CD4-positive, alpha-beta T cell treated with Interleukin-6 at 100 ng/mL for 8 hours (primary cell): ENCODE data around the gene BTBD7.

Experiments used
- DNase-seq: peaks from one replicate; pipeline ENCODE4 v3.0.0-alpha.2; 2020; ENCODE audit warnings: mixed read lengths, low spot score

The BTBD7 gene

DNA sequence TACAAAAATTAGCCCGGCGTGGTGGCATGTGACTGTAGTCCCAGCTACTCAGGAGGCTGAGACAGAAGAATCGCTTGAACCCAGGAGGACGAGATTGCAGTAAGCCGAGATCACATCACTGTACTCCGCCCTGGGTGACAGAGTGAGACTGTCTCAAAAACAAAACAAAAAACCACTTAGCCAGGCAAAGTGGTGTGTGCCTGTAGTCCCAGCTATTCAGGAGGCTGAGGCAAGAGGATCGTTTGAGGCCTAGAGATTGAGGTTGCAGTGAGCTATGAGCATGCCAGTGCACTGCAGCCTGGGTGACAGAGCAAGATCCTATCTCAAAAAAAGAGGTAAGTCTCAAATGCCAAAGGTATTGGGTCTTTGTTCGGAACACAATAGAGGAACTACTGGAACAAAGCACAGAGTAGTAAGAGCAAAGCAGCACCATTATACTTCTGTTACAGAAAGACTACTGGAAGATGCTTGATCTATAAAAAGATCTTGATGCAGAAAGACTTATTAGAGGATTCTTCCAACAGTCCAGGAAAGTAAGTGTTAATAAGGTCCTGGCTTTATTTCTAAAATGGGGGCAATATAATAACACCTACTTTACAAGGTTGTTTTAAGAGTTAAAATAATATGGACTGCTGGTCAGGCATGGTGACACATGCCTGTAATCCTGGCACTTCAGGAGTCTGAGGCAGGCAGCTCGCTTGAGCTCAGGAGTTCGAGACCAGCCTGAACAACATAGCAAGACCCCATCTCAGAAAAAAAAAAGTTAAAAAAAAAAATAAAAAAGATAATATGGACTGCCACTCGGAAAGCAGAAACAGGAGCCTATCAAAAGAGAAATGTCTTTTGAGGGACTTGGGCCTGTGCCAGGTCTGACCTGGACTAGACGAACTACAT is 29.9 kb downstream of the BTBD7 start:
- DNase-seq = no peak

DNA sequence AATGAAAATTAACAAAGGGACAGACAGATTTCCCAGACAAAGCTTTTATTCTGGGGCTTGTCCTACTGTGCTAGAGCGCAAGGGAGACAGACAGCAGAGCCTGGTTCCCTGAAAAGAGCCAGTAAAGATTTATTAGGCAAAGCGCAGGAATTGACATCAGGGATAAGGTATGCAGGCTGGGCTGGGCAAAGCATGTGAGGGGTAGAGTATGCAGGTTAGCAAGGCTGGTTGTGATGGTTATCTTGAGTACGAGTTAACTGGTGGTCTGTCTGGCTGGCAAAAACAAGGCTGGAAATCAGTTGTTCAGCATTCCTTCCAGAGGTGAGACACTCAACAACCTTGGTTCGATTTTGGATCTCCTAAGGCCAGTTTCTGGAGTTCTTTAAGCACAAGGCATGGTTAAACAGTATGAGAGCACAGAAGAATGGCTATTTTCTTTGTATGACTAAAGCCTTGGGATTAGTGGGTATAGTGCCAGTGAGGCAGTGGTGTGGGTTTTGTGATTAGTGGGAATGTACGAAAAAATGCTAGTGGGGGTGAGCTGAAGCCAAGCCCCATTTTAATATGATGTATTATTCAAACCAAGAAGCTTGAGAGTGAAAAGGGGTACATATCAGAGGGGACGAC is 30.9 kb downstream of the BTBD7 start:
- DNase-seq = no peak

DNA sequence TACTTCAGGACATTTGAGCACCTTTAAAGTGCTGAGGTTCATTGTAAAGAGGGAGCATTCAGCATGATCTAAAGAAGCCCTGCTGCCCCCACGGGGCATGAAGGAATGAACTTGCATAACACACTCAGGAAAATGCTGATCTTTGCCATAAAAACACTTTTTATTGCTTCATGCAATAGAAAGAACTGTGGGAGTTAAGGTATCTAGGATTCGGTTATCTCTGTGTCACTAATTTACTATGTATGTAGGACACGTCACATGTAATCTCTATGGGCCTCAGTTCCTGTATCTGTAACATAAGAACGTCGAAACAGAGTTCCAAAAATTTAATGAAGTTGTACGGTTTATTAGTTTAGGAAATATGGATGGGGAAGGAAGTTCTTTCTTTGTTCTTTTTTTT is 33.0 kb downstream of the BTBD7 start:
- no peak for DNase-seq

GRCh38 chr14:93299416-93299815 is 33.4 kb downstream of the BTBD7 start:
- no peak for DNase-seq

DNA sequence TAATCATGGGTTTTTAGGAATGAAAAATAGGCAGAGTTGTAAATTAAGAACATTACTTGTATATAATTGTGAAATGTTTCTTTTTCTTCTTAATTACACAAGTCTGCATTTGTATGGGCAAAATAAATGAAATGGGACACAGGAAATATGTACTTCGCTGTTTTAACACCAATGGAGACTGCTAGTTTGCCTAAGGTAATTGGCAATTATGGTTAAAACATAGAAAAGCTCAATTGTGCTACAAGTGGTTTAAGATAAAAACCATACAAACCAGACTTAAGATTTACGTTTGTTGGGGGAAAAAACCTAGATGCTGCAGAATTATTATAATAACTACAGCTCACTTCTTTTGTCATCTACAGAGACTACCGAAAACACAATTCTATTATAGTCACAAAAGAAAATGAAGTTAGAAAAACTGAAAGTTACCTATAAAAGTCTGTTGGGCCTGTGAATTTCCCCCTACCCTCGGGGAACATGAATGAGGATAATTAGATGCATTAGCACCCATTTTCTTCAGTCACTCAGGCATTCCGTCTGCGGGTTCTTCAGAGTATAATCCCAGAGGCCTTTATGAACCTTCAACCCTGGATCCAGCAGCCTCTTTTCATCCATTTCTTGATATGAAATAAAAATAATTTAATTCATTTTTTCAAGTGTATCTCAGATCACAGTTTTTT is 37.2 kb downstream of the BTBD7 start:
- DNase-seq = no peak

- DNase-seq = no peak
These were observed 46.5 kb downstream of the BTBD7 start for GRCh38 chr14:93286212-93286890.

- DNase-seq = no peak
These were observed 47.8 kb downstream of the BTBD7 start for GRCh38 chr14:93285044-93285443.

GRCh38 chr14:93281937-93282336 is 50.9 kb downstream of the BTBD7 start:
- no peak for DNase-seq

GRCh38 chr14:93280743-93281142 is 52.1 kb downstream of the BTBD7 start:
- no peak for DNase-seq

DNA sequence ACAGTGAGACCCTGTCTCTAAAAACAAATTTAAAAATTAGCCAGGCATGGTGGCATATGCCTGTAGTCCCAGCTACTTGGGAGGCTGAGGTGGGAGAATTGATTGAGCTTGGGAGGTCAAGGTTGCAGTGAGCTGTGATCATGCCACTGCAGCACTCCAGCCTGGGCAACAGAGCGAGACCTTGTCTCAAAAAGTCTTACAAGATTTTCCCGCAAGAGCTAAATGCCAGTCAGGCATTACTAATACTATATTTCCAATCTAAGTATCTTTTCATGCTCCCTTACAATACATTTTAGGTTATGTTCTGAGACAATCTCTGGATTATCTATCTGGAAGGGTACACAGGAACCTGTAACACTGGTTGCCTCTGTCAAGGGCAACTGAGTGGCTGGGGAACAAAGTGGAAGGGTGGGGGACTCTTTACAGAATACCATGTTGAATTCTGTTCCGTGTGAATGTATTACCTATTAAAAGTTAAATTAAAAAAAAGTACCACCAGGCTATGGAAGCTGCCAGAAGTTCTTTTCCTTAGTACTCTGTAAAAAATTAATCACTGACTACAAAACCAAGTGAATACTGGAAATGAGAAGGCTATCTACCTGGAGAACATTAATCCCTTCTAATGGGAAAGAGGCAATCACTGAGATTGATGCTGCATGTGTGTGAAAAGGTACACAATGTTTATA is 56.7 kb downstream of the BTBD7 start:
- DNase-seq = no peak

DNA sequence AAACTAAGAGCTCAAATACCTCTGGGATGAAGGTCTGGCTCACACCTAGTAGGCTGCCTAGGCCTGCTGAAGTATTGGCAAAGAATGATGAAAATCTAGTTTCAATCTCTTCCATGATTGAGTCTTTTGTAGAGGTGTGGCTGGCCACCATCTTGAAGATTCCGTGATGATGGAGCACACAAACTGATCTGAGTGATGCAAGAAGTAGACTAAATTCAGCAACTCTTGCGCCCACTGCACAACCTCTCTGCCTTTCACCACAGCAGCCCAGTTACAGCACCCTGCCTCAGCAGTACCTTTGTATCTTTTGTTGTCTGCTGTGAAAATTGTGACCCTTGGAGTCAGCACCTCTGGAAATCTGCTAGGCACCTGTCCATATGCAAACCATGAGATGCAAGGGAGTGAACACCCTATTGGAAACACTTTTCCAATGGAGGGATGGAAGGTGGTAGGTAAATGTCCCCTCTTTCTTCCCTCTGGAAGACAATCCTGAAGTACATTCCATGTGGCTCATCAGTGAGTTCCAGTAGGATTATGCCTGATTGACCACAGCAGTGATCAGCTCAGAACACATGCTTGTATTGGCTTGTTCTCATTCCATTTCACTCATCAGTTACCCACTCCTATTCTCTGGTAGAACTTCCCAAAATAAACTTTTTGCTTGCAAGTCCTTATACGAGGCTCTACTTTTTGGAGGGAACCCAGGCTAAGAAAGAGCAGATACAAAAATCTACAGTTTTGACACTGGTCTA is 58.6 kb downstream of the BTBD7 start:
- DNase-seq = no peak

DNA sequence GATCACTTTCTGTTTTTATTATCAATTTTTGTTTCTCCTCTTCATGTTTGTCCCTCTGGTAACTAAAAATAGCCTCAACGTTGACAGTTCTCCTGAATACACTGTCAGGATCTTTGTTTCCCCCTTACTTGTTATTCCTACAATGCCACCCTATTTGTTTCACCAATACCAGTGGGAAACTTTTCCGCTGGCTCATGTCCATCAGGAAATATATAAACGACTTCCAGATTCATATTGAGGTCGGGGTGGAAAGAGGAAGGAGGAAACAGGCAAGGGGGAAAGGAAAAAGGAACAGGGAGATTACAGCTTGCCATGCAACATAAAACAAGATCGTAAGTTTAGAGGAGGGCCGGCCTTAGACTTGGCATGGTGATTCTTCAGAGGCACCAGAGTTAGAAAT is 61.7 kb downstream of the BTBD7 start:
- DNase-seq = no peak

GRCh38 chr14:93269341-93270068 is 63.3 kb downstream of the BTBD7 start:
- DNase-seq = no peak

DNA sequence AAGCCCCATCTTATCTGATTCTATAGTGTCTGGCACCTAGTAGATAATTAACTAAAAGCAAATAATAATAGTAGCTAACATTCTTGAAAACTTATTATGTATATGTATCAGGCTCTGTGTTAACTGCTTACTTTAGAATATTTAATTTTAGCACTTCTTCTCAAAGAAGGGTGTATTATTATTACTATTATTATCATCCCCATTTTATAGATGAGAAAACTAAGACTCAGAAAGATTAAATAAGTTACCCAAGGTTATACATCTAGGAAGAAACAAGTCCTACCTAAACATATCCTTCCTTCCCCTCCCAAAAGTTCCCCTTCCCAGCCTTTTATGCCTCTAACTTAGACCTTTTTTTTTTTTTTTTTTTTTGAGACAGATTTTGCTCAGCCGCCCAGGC is 64.4 kb downstream of the BTBD7 start:
- DNase-seq = no peak

DNA sequence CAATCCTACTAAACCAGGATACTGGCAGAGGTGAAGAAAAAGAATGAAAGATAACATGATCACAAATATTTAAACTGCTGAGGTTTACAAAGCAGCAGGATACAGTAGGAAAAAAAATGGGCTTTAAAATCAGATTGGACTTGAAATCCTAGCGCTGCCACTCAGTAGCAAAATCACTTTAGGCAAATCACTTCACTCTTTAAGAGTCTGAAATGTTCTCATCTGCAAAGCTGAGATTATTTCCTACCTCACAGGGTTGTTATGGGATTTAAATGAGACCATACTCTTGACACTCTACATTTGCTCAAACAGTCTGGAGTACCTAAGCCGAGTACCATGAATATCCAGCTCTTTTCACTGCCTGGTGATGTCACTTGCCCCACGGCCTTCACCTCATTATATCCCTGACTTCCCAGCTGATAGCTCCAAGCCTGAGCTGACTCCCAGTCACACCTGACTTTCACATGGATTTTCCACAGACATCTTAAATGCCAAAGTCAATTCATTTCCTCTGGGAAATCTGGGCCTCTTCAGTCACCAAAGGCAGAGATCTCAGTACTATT is 65.6 kb downstream of the BTBD7 start:
- DNase-seq = no peak

DNA sequence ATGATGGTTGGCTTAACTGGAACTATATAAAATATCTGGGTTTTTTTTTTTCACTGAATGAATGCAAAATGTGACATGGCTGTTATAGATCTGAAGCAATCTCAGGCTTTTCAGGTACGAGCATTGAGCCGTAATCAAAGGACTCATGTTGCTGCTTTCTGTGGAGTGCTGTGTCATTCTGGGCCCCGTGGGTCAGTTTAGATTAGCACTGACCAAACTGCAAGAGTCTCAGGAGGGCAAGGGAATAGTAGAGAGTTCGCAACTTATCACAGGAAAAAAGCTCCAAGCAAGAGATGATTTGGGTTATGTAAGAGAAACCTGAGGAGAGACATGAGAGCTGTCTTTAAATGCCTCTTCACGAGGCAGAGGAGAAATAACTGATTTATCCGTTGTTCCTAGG is 66.7 kb downstream of the BTBD7 start:
- DNase-seq = no peak

GRCh38 chr14:93263416-93263815 is 69.4 kb downstream of the BTBD7 start:
- no peak for DNase-seq

- no peak for DNase-seq
These were observed 70.4 kb downstream of the BTBD7 start for GRCh38 chr14:93262446-93262845.

DNA sequence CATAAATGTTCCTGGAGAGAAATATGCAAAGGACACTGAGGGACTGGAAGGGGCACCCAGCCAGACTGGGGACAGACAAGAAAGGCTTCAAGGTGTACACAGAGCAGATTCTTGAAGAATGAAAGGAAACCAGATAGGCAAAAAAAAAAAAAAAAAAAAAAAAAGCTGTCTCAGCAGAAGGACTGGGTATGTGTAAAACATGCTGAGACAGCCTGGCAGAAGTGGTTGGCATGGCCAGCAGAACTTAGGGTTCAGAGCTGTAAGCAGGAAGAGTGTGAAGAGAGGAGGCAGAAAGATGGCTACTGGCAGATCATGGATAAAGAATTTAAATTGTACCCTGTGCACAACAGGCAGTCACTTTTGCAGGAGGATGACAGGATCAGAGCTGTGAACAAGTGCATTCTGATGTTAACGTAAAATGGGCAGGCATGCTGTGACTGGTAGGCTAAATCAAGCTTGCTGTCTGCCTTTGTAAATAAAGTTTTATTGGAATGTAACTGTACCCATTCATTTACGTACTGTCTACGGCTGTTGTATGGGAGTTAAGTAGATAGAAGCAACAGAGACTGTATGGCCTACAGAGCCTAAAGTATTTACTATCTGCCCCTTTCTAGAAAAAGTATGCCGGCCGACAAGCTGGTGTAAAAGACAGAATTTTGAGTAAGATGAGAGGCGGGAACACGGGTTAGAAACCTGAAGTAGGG is 83.6 kb downstream of the BTBD7 start:
- no peak for DNase-seq
